ENCODE measurements around the gene SPATA6. TPM values are rescaled to one million over a fixed set of nuclear protein-coding genes. Genes with fewer than 3 reads are reported as not detected.

Gene SPATA6
- polyA plus RNA-seq, 3 donors = 7.4 to 8.0 (median 7.8) TPM

DNA sequence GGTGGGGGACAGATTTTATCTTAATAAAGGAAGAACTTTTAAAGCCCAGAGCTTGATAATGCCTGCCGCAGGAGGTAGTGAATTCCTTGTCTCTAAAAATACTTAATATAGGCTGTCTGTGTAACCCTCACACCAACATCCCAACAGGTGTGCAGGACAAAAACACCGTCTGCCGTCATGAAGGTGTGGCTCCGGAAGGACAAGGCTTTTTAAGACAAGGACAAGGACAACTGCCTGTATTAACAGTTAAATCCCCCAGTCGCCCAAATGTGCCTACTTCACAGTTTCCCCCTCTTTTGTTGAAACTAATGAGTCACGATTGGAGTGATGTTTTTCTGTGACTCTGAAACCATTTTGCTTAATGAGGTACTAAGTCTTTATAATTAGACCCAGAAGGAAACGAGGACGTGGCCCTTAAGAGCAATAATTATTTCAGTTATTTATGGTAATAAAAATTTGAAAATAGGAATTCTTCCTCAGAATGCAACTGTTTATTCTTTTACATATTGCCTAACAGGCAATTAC, 27.3 kb upstream of the SPATA6 start:
- Mint-ChIP-seq H3K36me3 (no peaks in the 10 kb centered on the region), H3K27me3 (ENCODE audit: low read depth in 3 of 3) (peaks cover 0 to 3% (median 0%) of the 10 kb centered on the region in 3 donors), H3K27ac (no peak overlapping the region), H3K4me3 (no peak overlapping the region), H3K4me1 (peaks cover 6% of the 10 kb centered on the region), H3K9me3 (no peaks in the 10 kb centered on the region)
- H3K4me2 ChIP-seq (replicated peaks; ENCODE audit: extremely low read depth, low read length, poor library complexity, severe bottlenecking) = no peak overlapping the region
- H3K27ac ChIP-seq (ENCODE audit: low read depth in 1 of 2, low read length in 2 of 2) = no peak overlapping the region
- H3K27me3 ChIP-seq (ENCODE audit: control insufficient read depth in 2 of 2, insufficient read depth in 2 of 2, low read length in 2 of 2) = no peaks in the 10 kb centered on the region
- H3K9ac ChIP-seq (ENCODE audit: insufficient read depth, low read length, poor library complexity, severe bottlenecking) = no peak overlapping the region
- no peak for DNase-seq
- intact Hi-C loops (cut with micrococcal nuclease) = loop anchor here in 1 of 2 donors (5.0 kb wide), 1 partner anchor 392 kb away; no protein-coding TSS in a partner anchor
- H3K4me3 ChIP-seq (replicated peaks in 1 of 3; ENCODE audit: low read depth in 2 of 3, low read length in 3 of 3) = no peak overlapping the region
- WGBS (ENCODE audit: insufficient coverage) = 100% methylated on average over 4 of the region's 8 CpGs
- H3K4me1 ChIP-seq (ENCODE audit: control insufficient read depth in 1 of 2, insufficient read depth in 2 of 2, low read length in 2 of 2) = peaks cover 0 to 5% of the 10 kb centered on the region in 2 donors
- H3K79me2 ChIP-seq (ENCODE audit: insufficient read depth, low read length) = no peaks in the 10 kb centered on the region
- no peaks in the 10 kb centered on the region for H3K9me3 ChIP-seq (replicated peaks in 1 of 2; ENCODE audit: control insufficient read depth in 1 of 2, insufficient read depth in 1 of 2, low read length in 2 of 2)
- no peaks in the 10 kb centered on the region for H3K36me3 ChIP-seq (replicated peaks in 1 of 2; ENCODE audit: control insufficient read depth in 1 of 2, insufficient read depth in 2 of 2, low read length in 2 of 2)
- H2AFZ ChIP-seq (ENCODE audit: insufficient read depth, low read depth, low read length, poor library complexity, severe bottlenecking) = peak overlapping the region; percentile 48
- no peak for TF ChIP-seq CTCF (IDR thresholded peaks at IDR 0.05)
- no peaks in the 10 kb centered on the region for H4K20me1 ChIP-seq (ENCODE audit: insufficient read depth, low read length)

DNA sequence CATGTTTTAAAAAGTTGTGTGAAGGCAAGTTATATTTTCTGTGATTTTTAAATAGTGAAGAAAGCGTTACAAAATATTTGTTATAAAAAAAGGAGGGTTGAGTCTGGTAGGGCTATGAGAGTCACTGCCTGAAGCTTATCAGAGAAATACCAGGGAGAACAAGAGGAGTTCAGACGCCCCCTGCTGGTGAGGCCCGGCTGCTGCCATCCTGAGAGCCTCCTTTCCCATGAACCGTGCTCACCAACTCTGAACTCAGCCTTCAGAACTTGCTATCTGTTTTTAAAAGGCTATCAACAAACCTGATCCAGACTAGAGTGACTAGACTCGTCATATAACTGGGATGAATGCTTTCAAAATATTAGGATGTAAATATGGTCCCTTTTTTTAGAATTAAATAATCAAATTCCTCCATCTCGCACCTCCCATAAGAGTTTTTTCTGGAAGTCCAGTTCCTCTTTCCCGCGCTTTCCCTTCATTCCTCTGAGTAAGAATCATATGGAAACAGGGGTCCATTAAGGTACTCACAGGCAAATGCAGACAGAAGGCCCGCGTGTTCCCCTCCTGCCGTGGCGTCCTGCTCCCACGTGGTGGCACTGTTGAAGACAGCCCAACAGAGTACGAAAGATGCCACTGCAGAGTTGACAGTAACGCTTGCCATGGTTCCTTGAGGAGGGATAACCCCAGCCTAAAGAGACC, 26.2 kb upstream of the SPATA6 start:
- Mint-ChIP-seq H3K4me1 (peaks cover 6% of the 10 kb centered on the region), H3K36me3 (no peaks in the 10 kb centered on the region), H3K4me3 (peak overlapping the region; percentile 27 to 49), H3K9me3 (no peaks in the 10 kb centered on the region), H3K27me3 (ENCODE audit: low read depth in 3 of 3) (peaks cover 0 to 4% (median 1%) of the 10 kb centered on the region in 3 donors), H3K27ac (peak overlapping the region in 1 of 7 donors; percentile 63)
- Histone ChIP-seq H3K27ac (ENCODE audit: low read depth in 1 of 2, low read length in 2 of 2) (no peak overlapping the region), H3K36me3 (replicated peaks in 1 of 2; ENCODE audit: control insufficient read depth in 1 of 2, insufficient read depth in 2 of 2, low read length in 2 of 2) (no peaks in the 10 kb centered on the region), H3K9ac (ENCODE audit: insufficient read depth, low read length, poor library complexity, severe bottlenecking) (no peak overlapping the region), H3K79me2 (ENCODE audit: insufficient read depth, low read length) (no peaks in the 10 kb centered on the region), H3K4me2 (replicated peaks; ENCODE audit: extremely low read depth, low read length, poor library complexity, severe bottlenecking) (peak overlapping the region; percentile 33), H2AFZ (ENCODE audit: insufficient read depth, low read depth, low read length, poor library complexity, severe bottlenecking) (peak overlapping the region; percentile 48), H4K20me1 (ENCODE audit: insufficient read depth, low read length) (no peaks in the 10 kb centered on the region), H3K4me3 (replicated peaks in 1 of 3; ENCODE audit: low read depth in 2 of 3, low read length in 3 of 3) (no peak overlapping the region), H3K9me3 (replicated peaks in 1 of 2; ENCODE audit: control insufficient read depth in 1 of 2, insufficient read depth in 1 of 2, low read length in 2 of 2) (no peaks in the 10 kb centered on the region), H3K27me3 (ENCODE audit: control insufficient read depth in 2 of 2, insufficient read depth in 2 of 2, low read length in 2 of 2) (no peaks in the 10 kb centered on the region), H3K4me1 (ENCODE audit: control insufficient read depth in 1 of 2, insufficient read depth in 2 of 2, low read length in 2 of 2) (peaks cover 0 to 5% of the 10 kb centered on the region in 2 donors)
- peak; percentile 50 to 77 (median 68) for DNase-seq
- intact Hi-C loops (cut with micrococcal nuclease) = loop anchor here in 1 of 2 donors (5.0 kb wide), 1 partner anchor 391 kb away; no protein-coding TSS in a partner anchor
- TF ChIP-seq CTCF (IDR thresholded peaks at IDR 0.05) = peak; percentile 99
- 19% methylated on average over 11 of the region's 15 CpGs for WGBS (ENCODE audit: insufficient coverage)

Data from CD14-positive monocyte (primary cell).